Upper lobe of left lung (tissue), 6 donors: ENCODE measurements around the gene COTL1. TPM values are rescaled to one million over a fixed set of nuclear protein-coding genes. Genes with fewer than 3 reads are reported as not detected.
A peak's percentile ranks its signal among the peaks of the same experiment; 100 is the strongest.

Experiments used
- ATAC-seq, 2 donors: fragments of 200-7000 bp; cut with Tn5 transposase; one replicate each; pipeline ENCODE4 v1.9.1; 2022; ENCODE audit warnings: mild to moderate bottlenecking in 2 of 2, moderate library complexity in 2 of 2; ENCODE audit not compliant: low FRiP score in 2 of 2
- DNase-seq, 2 donors: peaks; one replicate each; pipeline ENCODE4 v3.0.0-alpha.2; 2019 to 2020
- H3K27ac ChIP-seq, 4 donors: fragments of 200-600 bp; sonication (generic); one replicate each; pipeline ENCODE4 v1.5.1; 2016 to 2019
- H3K27me3 ChIP-seq, 4 donors: fragments of 200-600 bp; sonication (generic); one replicate each; pipeline ENCODE4 v1.5.1; 2017 to 2019
- H3K36me3 ChIP-seq, 4 donors: fragments of 200-600 bp; sonication (generic); one replicate each; pipeline ENCODE4 v1.5.1; 2016 to 2019
- H3K4me1 ChIP-seq, 4 donors: fragments of 200-600 bp; sonication (generic); one replicate each; pipeline ENCODE4 v1.5.1; 2018 to 2019
- H3K4me3 ChIP-seq, 4 donors: fragments of 200-600 bp; sonication (generic); one replicate each; pipeline ENCODE4 v1.5.1; 2017 to 2019; ENCODE audit warnings: mild to moderate bottlenecking in 2 of 4, moderate library complexity in 1 of 4
- H3K9me3 ChIP-seq, 4 donors: fragments of 200-600 bp; sonication (generic); one replicate each; pipeline ENCODE4 v1.5.1; 2018 to 2019
- CTCF ChIP-seq, 6 experiments: fragments of 450-650 bp in 4 of 6; fragments of 200-600 bp in 2 of 6; sonication (generic) in 2 of 6; IDR thresholded peaks; one replicate each; pipeline ENCODE4 v1.5.1; 2016 to 2019; ENCODE audit warnings: antibody characterized with exemption in 6 of 6
- EP300 ChIP-seq, 4 donors: sonication (generic); formaldehyde crosslinking; IDR thresholded peaks; one replicate each; pipeline ENCODE4 v1.5.1; 2017; ENCODE audit warnings: antibody characterized with exemption in 4 of 4, control low read depth in 2 of 4
- POLR2A ChIP-seq, 4 donors: fragments of 450-650 bp; IDR thresholded peaks; one replicate each; pipeline ENCODE4 v1.5.1; 2016 to 2017; ENCODE audit warnings: antibody characterized with exemption in 4 of 4, mild to moderate bottlenecking in 2 of 4
- POLR2AphosphoS5 ChIP-seq, 2 donors: sonication (generic); formaldehyde crosslinking; IDR thresholded peaks; one replicate each; pipeline ENCODE4 v1.5.1; 2017; ENCODE audit warnings: antibody characterized with exemption in 2 of 2
- WGBS, 2 donors: methylation state at CpG; one replicate each; pipeline ENCODE4 v1.1.5; 2017 to 2018; 5-methylcytosine and 5-hydroxymethylcytosine counted together
- total RNA-seq, 6 donors: library from RNA; depleted of rRNA in 4 of 6; stranded (reverse); fragments of >200 nt in 4 of 6; gene quantifications; one replicate each; pipeline versions ENCODE4 v1.1.0 to v1.2.1, GENCODE V29; 2016 to 2021
- donor health status: DM: no; HTN: no; CAD: no; lungs with moderate emphysema.
- donor health status: DM: no; HTN: yes; CAD: no; lungs with severe emphysema.

Gene COTL1
- total RNA-seq, 6 donors from 2014 or later = 31.6 to 256 (median 75.6) TPM

GRCh38 chr16:84617041-84617790 is 662 bp downstream of the COTL1 start:
- ATAC-seq (peak; percentile 4 to 25), DNase-seq (peak in 1 of 2 donors; percentile 91)
- Histone ChIP-seq H3K4me3 (peak overlapping the region; percentile 72 to 88 (median 77)), H3K27ac (peak overlapping the region; percentile 78 to 87 (median 82)), H3K4me1 (peaks cover 31 to 52% (median 37%) of the 10 kb centered on the region in 4 donors), H3K36me3 (no peaks in the 10 kb centered on the region), H3K9me3 (no peaks in the 10 kb centered on the region), H3K27me3 (no peaks in the 10 kb centered on the region)
- TF ChIP-seq POLR2A (IDR thresholded peaks at IDR 0.05) (no peak), EP300 (IDR thresholded peaks at IDR 0.05) (no peak), CTCF (IDR thresholded peaks at IDR 0.05) (no peak), POLR2AphosphoS5 (IDR thresholded peaks at IDR 0.05) (no peak)
- 3% methylated on average over 32 to 49 of the region's 54 CpGs for WGBS, 2 donors

- no peaks in the 10 kb centered on the region for H3K27me3 ChIP-seq
- WGBS, 2 donors = 36 to 46% methylated on average over 13 of the region's 13 CpGs
- H3K27ac ChIP-seq = peak overlapping the region in 3 of 4 donors; percentile 78 to 87 (median 85)
- no peak for ATAC-seq
- H3K4me1 ChIP-seq = peaks cover 35 to 54% (median 37%) of the 10 kb centered on the region in 4 donors
- DNase-seq = no peak
- H3K9me3 ChIP-seq = no peaks in the 10 kb centered on the region
- H3K4me3 ChIP-seq = peak overlapping the region; percentile 72 to 88 (median 77)
- H3K36me3 ChIP-seq = no peaks in the 10 kb centered on the region
- no peak for TF ChIP-seq EP300 (IDR thresholded peaks at IDR 0.05)
- no peak for TF ChIP-seq CTCF (IDR thresholded peaks at IDR 0.05)
- TF ChIP-seq POLR2A (IDR thresholded peaks at IDR 0.05) = no peak
- TF ChIP-seq POLR2AphosphoS5 (IDR thresholded peaks at IDR 0.05) = no peak
These were observed 1.4 kb downstream of the COTL1 start for GRCh38 chr16:84616515-84616914.

GRCh38 chr16:84614968-84615813 is 2.7 kb downstream of the COTL1 start:
- ATAC-seq (no peak), DNase-seq (no peak)
- H3K27me3 ChIP-seq = no peaks in the 10 kb centered on the region
- no peaks in the 10 kb centered on the region for H3K36me3 ChIP-seq
- peak overlapping the region in 3 of 4 donors; percentile 72 to 77 (median 77) for H3K4me3 ChIP-seq
- 64 to 74% methylated on average over 20 of the region's 20 CpGs for WGBS, 2 donors
- H3K4me1 ChIP-seq = peaks cover 39 to 62% (median 45%) of the 10 kb centered on the region in 4 donors
- TF ChIP-seq POLR2AphosphoS5 (IDR thresholded peaks at IDR 0.05) = no peak
- TF ChIP-seq EP300 (IDR thresholded peaks at IDR 0.05) = no peak
- no peak for TF ChIP-seq CTCF (IDR thresholded peaks at IDR 0.05)
- no peak for TF ChIP-seq POLR2A (IDR thresholded peaks at IDR 0.05)
- no peaks in the 10 kb centered on the region for H3K9me3 ChIP-seq
- peak overlapping the region in 3 of 4 donors; percentile 4 to 60 (median 52) for H3K27ac ChIP-seq

- Histone ChIP-seq H3K36me3 (no peaks in the 10 kb centered on the region), H3K27me3 (no peaks in the 10 kb centered on the region), H3K9me3 (no peaks in the 10 kb centered on the region), H3K27ac (peak overlapping the region in 3 of 4 donors; percentile 4 to 60 (median 52)), H3K4me3 (peak overlapping the region in 1 of 4 donors; percentile 72), H3K4me1 (peaks cover 39 to 62% (median 45%) of the 10 kb centered on the region in 4 donors)
- TF ChIP-seq POLR2A (IDR thresholded peaks at IDR 0.05) = no peak
- TF ChIP-seq POLR2AphosphoS5 (IDR thresholded peaks at IDR 0.05) = no peak
- TF ChIP-seq EP300 (IDR thresholded peaks at IDR 0.05) = no peak
- no peak for TF ChIP-seq CTCF (IDR thresholded peaks at IDR 0.05)
- DNase-seq (no peak), ATAC-seq (no peak)
- WGBS, 2 donors = 76 to 79% methylated on average over 2 to 3 of the region's 3 CpGs
These were observed 3.3 kb downstream of the COTL1 start for GRCh38 chr16:84614623-84614967.
